NCI-H2029 (cell line): ENCODE data around the gene MCUB.
"Not testable (repeated sequence)": the region's sequence is repeated elsewhere in the genome, so short reads cannot be mapped to it uniquely, and the experiment has no call there.

Source experiments
- DNase-seq: peaks from one replicate; lab custom pipeline; 2025; lab: John Stamatoyannopoulos, UW

The MCUB gene

DNA sequence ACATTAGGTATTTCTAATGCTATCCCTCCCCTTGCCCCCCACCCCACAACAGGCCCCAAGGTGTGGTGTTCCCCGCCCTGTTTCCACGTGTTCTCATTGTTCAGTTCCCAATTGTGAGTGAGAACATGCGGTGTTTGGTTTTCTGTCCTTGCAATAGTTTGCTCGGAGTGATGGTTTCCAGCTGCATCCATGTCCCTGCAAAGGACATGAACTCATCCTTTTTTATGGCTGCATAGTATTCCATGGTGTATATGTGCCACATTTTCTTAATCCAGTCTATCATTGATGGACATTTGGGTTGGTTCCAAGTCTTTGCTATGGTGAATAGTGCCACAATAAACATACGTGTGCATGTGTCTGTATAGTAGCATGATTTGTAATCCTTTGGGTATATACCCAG lies 20.0 kb downstream of the MCUB start:
- DNase-seq, result not testable (repeated sequence)

DNA sequence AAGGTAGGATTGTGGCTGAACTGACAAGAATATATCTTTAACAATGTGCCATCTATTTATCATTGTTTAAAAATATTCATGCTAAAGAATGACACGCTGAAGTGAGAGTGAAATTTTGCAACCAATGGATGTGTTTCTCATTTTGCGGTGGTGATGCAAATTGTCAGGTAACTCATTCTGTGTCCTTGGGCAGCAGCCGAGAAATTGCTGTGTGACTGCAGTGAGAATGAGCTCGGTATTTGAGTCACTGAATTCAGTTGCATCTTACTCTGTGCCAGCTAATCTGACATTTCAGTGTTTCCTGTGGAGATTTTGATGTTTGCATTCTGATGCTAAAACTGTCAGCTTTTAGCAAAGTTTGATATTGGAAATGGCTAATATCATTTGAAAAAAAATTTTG lies 28.1 kb downstream of the MCUB start:
- no peak for DNase-seq

DNA sequence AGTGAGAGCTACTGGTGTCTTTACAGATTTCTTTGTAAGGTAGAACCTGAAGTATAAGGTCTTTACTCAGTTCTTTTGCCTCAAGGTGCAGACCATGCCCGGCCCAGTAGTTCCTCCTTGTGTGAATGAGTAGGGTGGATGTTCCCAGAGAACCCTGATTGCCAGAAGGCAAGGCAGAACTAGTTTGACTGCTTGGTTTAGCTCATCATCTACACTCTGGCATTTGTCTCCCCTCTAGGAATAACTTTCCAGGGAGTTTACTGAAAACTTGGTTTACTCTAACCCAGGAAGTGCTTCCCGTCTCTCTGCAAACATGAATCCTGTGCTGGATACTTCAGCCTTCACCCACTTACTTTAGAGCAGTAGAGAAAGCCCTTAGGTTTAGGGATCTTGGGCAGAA lies 29.1 kb downstream of the MCUB start:
- no peak for DNase-seq

DNA sequence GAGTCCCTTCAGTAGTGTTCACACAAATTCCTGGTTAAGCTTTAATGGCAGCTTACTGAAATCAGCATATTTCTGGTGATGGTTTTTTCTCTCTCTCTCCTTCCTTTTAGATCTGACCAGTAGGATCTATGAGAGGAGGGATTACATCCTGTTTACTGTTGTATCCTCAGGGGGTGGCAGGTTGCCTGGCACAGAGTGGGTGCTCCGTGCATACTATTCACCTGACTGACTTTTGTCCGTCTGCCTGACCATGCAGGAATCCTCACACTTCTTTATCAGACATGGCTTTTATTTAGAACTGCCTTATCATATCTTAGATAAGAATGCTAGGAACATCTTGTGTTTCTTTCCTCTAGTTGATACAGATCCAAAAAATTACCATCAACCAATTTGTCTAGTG lies 29.6 kb downstream of the MCUB start:
- DNase-seq, result no peak

DNA sequence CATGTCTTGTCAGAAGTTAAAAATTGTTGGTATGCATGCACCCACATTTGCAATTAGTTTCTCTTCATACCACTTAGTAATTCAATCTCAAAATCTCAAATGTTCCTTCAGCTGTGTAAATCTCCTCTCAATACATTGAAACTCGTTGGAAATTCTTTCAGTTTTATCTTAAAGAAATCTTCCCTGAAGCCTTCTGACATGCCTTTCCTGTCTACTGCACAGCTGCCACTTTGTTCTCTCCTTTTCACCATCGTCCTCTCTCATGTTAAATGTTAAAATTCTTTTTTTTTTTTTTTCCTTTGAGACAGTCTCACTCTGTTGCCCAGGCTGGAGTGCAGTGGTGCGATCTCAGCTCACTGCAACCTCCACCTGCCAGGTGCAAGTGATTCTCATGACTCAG lies 30.9 kb downstream of the MCUB start:
- no peak for DNase-seq

DNA sequence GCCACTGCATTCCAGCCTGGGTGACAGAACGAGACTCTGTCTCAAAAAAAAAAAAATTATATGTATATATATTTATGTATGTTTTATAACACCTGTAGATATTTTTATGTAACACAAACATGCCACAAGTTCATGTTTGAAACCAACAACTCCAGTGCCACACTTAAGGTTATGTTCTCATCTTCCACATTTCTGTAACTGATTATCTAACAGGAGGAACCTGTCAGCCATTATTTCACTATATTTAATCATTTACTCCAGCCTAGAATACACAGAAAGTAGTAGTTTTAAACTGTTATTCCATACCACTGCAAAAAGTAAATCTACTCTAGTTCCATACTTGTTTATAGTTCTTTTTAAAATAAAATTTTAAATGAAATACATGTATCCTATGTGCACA lies 32.3 kb downstream of the MCUB start:
- no peak for DNase-seq

DNA sequence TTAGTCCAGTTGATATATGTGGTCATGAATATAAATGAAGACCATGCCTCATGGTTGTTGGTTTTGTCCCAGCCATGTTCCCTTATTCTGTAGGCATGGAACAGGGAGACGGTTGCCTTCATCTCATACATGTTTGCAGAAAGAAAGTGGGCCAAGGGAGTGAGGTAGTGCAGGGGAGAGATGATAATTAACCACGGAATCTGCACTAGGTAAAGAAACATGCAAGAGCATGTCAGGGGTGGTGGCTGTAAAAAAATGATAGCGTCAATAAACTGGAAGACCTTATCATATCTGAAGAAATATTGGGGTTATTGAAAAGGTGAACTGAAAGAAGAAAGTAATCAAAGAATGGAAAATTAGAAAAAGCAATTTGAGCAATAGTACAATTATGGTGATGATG lies 35.1 kb downstream of the MCUB start:
- DNase-seq, result not testable (repeated sequence)

DNA sequence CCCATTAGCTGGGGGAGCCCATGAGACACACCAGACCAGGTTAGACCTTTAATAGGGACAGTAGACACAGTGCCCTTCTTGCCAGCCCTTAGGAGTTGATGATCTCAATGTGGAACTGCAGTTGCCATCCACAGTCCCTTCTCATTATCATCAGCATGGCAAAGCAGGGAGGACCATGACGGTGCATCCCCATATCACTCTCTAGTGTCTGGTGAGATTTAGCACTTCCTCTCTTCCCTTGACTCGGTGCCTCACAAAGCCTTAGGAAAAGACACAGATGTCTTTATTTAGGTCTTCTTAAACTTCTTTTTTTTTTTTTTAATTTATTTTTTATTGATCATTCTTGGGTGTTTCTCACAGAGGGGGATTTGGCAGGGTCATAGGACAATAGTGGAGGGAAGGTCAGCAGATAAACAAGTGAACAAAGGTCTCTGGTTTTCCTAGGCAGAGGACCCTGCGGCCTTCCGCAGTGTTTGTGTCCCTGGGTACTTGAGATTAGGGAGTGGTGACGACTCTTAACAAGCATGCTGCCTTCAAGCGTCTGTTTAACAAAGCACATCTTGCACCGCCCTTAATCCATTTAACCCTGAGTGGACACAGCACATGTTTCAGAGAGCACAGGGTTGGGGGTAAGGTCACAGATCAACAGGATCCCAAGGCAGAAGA lies 36.5 kb downstream of the MCUB start:
- not testable (repeated sequence) for DNase-seq

DNA sequence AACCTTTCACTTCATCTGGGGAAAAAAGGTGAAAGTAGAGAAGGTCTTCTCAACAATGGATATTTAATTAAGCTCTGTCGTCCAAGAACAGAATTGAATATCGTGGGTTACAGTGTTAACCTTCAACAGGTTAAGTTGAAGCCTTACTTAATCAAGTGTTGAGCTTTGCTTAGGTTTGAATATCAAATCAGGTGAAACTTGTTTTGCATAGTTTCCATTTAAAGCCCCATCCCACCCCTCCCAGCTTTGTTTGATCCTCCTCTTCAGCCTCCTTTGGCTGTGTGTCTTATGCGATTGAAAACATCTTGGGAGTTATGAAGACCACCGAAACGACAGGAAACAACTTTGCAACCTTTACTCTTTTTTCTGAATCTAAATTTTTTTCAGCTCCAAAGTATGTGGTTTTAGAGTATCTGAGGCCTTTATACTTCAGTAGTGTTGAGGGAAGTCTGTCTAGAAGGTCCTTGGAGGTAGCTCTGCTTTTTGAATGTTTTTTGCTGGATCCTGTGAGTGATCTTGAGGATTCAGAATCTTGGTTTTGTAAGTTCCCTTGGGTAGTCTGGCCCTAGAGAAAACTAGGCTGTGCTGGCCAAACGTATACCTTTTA lies 39.1 kb downstream of the MCUB start:
- no peak for DNase-seq

DNA sequence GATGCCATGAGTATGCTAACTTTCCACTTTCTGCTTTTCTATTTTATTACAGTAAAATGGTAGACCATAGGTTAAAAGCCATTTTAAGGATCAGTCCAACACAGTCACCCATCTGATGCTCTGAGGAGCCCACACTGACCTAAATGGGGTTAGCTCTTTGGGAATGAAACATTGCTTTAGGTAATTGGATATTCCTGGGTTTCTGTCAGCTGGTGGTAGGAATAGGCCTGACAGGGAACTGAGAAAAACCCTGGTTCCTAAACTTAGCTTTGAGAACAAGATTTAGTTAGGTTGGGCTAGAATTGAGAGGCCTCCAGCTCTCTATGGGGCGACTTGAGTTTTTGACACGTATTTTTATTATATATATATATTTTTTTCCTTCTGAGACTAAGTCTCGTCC lies 40.4 kb downstream of the MCUB start:
- DNase-seq, result no peak

DNA sequence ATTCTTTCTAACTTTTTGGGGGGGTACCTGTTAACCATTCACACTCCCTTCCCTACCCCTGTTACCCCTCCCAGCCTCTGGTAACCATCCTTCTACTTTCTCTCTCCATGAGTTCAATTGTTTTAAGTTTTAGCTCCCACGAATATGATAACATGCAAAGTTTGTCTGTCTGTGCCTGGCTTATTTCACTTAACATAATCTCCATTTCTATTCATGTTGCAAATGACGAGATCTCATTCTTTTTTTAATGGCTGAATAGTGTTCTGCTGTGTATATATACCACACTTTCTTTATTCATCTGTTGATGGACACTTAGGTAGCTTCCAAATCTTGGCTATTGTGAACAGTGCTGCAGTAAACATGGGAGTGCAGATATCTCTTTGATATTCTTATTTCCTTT lies 41.3 kb downstream of the MCUB start:
- no peak for DNase-seq

DNA sequence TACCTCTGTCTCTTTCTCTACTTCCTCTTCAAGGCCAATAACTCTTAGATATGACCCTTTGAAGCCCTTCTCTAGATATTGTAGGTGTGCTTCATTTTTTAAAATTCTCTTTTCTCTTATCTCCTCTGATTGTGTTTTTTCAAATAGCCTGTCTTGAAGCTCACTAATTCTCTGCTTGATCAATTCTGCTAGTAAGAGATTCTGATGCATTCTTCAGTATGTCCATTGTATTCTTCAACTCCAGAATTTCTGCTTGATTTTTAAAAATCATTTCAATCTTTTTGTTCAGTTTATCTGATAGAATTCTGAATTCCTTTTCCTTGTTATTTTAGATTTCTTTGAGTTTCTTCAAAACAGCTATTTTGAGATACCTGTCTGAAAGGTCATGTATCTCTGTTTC lies 47.9 kb downstream of the MCUB start:
- DNase-seq, result no peak

DNA sequence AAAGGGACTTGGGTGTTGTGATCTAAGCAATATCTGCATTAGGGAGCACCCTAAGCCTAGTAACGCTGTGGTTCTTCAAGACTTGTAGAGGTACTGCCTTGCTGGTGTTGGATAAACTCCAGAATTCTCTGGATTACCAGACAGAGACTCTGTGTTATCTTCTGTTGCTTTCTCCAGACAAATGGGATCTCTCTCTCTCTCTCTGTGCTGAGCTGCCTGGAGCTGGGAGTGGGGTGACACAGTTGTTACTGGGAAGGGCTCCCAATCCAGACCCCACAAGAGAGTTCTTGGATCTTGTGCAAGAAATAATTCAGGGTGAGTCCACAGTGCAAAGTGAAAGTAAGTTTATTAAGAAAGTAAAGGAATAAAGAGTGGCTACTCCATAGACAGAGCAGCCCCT lies 48.8 kb downstream of the MCUB start:
- DNase-seq, result no peak

DNA sequence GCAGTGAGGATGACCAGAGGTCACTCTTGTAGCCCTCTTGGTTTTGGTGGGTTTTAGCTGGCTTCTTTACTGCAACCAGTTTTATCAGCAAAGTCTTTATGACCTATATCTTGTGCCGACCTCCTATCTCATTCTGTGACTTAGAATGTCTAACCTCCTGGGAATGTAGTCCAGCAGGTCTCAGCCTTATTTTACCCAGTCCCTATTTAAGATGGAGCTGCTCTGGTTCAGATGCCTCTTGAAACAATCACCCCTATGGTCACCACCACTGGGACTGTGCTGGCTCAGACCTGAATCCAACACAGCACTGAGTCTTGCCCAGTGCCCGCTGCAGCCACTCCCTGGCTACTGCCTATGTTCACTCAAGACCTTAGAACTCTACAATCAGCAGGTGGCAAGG lies 49.4 kb downstream of the MCUB start:
- no peak for DNase-seq

DNA sequence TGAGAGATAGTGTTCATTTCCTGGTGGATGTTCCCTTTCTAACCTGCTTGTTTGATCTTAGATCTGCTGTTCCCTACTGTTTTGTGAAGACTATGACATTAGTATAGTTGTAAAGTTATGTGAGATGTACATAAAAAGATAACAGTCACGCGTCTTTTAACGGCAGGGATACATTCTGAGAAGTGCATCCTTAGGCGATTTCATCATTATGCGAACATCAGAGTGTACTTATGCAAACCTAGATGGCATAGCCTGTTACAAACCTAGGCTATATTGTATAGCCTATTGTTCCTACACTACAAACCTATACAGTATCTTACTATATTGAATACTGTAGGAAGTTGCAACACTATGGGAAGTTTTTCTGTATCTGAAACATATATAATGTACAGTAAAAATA lies 50.4 kb downstream of the MCUB start:
- DNase-seq, result no peak

DNA sequence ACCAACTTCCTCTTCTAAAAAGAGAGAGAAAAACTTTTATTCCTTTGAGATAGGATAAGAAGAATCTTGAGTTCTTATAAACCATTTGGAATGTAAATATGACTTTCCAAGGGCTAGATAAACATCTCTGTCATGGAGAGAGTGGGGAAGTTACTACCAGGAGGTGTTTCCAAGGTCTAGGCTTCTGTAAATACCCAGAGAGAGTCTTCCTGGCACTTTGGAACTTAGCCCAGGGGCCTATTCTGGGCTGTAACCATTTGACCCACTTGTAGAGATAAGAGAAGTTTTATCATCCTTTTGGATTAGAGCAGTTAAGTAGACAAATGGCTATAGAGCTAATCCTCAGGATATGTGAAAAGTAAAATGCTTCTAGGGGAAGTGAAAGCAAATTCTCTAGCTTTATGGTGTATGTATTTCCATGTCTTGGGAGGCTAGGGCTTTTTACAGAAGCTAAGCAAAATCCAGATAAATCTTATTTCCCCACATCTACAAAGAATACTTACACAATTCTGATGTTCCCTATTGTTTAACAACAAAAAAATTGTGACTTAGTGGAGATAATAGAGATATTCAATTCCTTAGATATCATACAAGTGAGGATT lies 51.1 kb downstream of the MCUB start:
- DNase-seq, result no peak

DNA sequence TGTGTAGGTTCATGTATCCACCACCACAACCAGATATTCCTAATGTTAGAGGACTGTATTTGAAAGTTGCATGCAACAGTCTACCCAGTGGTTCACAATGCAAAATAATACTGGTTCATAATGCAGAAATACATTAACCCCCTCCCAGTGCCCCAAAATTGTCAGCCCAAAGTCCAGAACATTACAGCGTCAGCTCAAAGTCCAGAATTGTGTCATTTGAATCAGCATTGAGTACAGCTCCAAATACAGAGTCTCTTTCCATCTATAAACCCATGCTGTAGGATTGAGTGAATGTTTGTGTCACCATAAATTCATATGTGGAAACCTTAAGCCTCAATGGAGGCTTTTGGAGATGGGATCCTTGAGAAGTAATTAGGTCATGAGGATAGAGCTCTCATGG lies 54.0 kb downstream of the MCUB start:
- no peak for DNase-seq

DNA sequence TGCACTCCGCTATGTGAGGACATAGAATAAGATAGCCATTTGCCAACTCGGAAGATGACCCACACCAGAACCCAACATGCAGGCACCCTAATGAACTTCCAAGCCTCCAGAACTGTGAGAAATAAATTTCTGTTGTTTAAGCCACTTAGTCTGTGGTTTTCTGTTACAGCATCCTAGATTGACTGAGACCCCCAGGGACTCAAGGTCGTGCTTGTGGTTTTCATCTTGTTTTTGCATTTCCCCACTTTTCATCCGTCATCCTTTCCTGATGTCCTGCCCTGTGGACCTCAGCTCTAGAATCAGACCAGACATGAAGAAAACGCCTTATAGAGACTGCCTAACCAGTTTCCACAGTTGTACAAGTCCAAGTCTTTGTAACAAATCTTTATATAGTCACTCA lies 54.4 kb downstream of the MCUB start:
- DNase-seq, result no peak

DNA sequence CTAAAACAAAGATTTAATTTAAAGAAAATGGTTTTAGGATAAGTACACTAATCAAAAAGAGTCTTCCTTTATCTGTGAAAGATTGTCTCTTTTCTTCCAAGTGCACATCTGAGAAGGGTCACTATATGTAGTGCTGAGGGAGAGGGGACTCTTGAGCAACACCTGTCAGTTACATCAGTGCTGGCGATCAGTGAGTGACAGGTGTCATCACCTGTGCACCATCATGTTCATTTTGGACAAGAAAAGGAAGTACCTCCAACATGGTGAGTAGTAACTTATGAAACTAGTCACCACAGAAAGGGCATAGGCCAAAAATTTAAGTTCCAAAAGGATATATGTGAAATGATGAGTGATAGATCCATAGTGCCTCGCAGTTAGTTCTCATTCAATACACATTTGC lies 55.7 kb downstream of the MCUB start:
- no peak for DNase-seq

DNA sequence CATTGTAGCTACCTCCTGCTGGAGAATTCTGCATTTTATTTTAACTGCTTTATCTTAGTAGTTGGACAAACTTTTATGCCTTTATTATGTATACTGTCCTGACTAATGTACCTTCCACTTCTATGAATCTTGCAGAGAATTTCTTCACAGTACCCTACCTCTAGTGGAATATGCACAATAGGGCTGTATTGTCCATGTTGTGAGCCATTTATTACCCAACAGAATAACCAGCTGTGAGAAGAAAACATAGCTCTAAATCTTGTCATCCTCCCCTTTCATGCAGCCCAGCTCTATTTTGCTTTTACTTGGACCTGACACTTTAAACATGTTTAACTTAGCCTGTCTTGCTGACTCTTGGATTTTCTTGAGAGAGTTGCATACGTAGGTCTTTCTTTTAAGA lies 56.2 kb downstream of the MCUB start:
- DNase-seq, result no peak

DNA sequence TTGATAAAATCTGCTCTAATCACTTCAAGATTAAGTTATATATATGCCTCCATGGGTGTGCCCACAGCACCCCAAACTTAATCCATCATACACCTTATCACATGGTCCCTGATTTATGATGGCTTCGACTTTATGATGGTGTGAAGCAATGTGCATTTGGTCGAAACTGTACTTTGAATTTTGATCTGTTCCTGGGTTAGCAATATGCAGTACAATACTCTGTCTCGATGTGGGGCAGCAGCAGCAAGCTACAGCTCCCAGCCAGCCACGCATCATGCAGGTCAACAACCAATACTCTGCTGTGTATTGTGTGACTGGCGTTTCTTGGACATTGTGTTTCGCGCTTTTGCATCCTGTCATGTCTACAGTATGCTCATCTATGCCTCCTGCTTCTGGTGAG lies 62.6 kb downstream of the MCUB start:
- no peak for DNase-seq

DNA sequence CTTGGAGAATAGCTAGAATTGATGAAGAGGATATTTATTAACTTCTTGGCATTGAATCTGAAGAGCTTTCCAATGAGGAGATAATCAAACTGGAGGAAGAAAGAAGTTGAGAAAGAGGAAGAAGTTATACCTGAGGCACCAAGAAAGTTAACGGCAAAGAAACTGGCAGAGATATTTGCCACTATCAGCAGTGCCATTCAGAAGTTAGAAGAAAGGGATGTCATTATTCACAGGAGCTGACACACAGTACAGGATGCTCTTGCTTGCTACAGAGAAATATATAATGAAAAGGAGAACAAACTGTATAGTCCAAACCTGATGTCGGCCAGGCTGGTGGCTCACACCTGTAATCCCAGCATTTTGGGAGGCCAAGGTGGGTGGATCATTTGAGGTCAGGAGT lies 64.5 kb downstream of the MCUB start:
- DNase-seq, result no peak

DNA sequence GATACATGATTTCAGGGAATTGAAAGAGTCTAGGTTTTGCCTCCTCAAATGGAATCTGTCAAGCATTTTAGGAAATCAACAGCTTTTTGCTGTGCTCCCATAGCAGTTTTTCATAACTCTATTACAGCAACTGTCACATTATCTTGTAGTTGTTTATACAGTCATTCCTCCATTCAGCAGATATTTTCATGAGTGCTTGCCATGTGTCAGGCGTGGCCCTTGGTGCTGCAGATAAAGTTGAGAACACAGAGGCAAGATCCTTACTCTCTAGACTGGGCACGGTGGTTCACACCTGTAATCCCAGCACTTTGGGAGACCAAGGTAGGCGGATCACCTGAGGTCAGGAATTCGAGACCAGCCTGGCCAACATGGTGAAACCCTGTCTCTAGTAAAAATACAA lies 67.3 kb downstream of the MCUB start:
- DNase-seq, result no peak

DNA sequence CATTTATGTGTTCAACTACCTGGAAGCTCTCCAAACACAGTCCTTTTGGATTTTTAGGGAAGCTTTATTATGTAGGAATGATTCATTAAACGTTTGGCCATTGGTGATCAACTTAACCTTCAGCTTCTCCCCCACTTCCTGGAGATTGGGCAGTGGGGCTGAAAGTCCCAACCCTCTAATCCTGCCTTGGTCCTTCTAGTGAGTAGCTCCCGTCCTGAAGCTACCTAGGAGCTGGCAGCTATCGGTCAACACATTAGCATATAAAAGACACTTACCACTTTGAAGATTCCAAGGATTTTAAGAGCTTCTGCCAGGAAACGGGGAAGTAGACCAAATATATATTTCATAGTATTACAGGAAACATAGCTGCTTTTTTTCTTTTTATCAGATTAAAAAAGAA lies 69.7 kb downstream of the MCUB start:
- DNase-seq, result no peak
